CD4-positive, CD25-positive, alpha-beta regulatory T cell (primary cell): Measurements from ENCODE around the gene ICAM1. TPM values are rescaled to one million over a fixed set of nuclear protein-coding genes. Genes with fewer than 3 reads are reported as not detected.
"Not testable (repeated sequence)": the region's sequence is repeated elsewhere in the genome, so short reads cannot be mapped to it uniquely, and the experiment has no call there.

Source experiments
- ATAC-seq, 2 donors: fragments of 150-1000 bp; cut with Tn5 transposase; one replicate each; pipeline ENCODE4 v1.10.0; 2021; ENCODE audit warnings: low read depth in 2 of 2, moderate number of reproducible peaks in 2 of 2, moderate library complexity in 1 of 2
- DNase-seq, 3 donors: peaks; one replicate each; pipeline versions ENCODE4 v3.0.0 to v3.0.0-alpha.2; 2012 to 2022; ENCODE audit warnings: mixed read lengths in 1 of 3
- H3K27ac ChIP-seq: one replicate; pipeline ENCODE4 v1.7.0; 2013; ENCODE audit warnings: mild to moderate bottlenecking, low read length; ENCODE audit not compliant: insufficient read depth, poor library complexity, severe bottlenecking
- H3K27me3 ChIP-seq: one replicate; pipeline ENCODE4 v1.7.0; 2013; ENCODE audit warnings: low read length; ENCODE audit not compliant: control insufficient read depth, insufficient read depth
- H3K36me3 ChIP-seq: one replicate; pipeline ENCODE4 v1.7.0; 2013; ENCODE audit warnings: mild to moderate bottlenecking, low read length, moderate library complexity; ENCODE audit not compliant: control insufficient read depth, insufficient read depth
- H3K4me1 ChIP-seq: 2 replicates; pipeline ENCODE4 v1.7.0; 2013; ENCODE audit warnings: mild to moderate bottlenecking, low read length; ENCODE audit not compliant: insufficient read depth, control insufficient read depth, poor library complexity, severe bottlenecking
- H3K4me3 ChIP-seq: one replicate; pipeline ENCODE4 v1.7.0; 2013; ENCODE audit warnings: low read depth, mild to moderate bottlenecking, low read length, moderate library complexity
- H3K9me3 ChIP-seq, 2 experiments: 1 replicate in 1 of 2; 2 replicates in 1 of 2; pipeline ENCODE4 v1.7.0; 2013; ENCODE audit warnings: low read length in 2 of 2, mild to moderate bottlenecking in 1 of 2, moderate library complexity in 1 of 2; ENCODE audit not compliant: control insufficient read depth in 2 of 2
- H3K27ac Mint-ChIP-seq, 3 donors: one replicate each; pipeline ENCODE4 v1.8.0; 2020 to 2022; ENCODE audit warnings: mild to moderate bottlenecking in 3 of 3, mixed read lengths in 3 of 3, moderate library complexity in 2 of 3
- H3K27me3 Mint-ChIP-seq: one replicate; pipeline ENCODE4 v1.8.0; 2022; ENCODE audit warnings: mild to moderate bottlenecking, mixed read lengths
- H3K36me3 Mint-ChIP-seq: one replicate; pipeline ENCODE4 v1.8.0; 2020; ENCODE audit warnings: mixed read lengths
- H3K4me1 Mint-ChIP-seq, 4 donors: one replicate each; pipeline ENCODE4 v1.8.0; 2020 to 2022; ENCODE audit warnings: mixed read lengths in 4 of 4, mild to moderate bottlenecking in 1 of 4
- H3K4me3 Mint-ChIP-seq, 4 donors: one replicate each; pipeline ENCODE4 v1.8.0; 2020 to 2022; ENCODE audit warnings: mild to moderate bottlenecking in 4 of 4, mixed read lengths in 4 of 4, moderate library complexity in 3 of 4
- H3K9me3 Mint-ChIP-seq, 7 donors: one replicate each; pipeline ENCODE4 v1.8.0; 2020 to 2022; ENCODE audit warnings: mixed read lengths in 7 of 7, mild to moderate bottlenecking in 3 of 7, moderate library complexity in 2 of 7
- polyA plus RNA-seq, 4 donors: library from polyadenylated mRNA; unstranded; fragments of 300-500 nt; fragmentation: Illumina TruSeq; gene quantifications; one replicate each; pipeline ENCODE4 v1.2.3, GENCODE V29; 2021
- total RNA-seq: library from RNA; stranded (reverse); gene quantifications from one replicate; pipeline ENCODE4 v1.2.3, GENCODE V29; 2022

Gene ICAM1
- total and polyA plus RNA-seq, 5 donors from 2014 or later = 4.8 to 13.7 (median 7.8) TPM

DNA sequence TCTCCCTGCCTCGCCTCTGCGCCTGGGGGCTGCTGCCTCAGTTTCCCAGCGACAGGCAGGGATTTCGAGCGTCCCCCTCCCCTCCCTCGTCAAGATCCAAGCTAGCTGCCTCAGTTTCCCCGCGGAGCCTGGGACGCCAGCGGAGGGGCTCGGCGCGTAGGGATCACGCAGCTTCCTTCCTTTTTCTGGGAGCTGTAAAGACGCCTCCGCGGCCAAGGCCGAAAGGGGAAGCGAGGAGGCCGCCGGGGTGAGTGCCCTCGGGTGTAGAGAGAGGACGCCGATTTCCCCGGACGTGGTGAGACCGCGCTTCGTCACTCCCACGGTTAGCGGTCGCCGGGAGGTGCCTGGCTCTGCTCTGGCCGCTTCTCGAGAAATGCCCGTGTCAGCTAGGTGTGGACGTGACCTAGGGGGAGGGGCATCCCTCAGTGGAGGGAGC is 722 bp upstream of the ICAM1 start:
- peak; percentile 49 to 77 (median 62) for DNase-seq
- Histone ChIP-seq H3K27ac (peak overlapping the region; percentile 92), H3K27me3 (no peaks in the 10 kb centered on the region), H3K36me3 (peaks cover 2% of the 10 kb centered on the region), H3K9me3 (no peaks in the 10 kb centered on the region), H3K4me3 (peak overlapping the region; percentile 72), H3K4me1 (peaks cover 29% of the 10 kb centered on the region)
- Mint-ChIP-seq H3K4me1 (peaks cover 7 to 47% (median 24%) of the 10 kb centered on the region in 4 donors), H3K27me3 (peaks cover 6% of the 10 kb centered on the region), H3K4me3 (peak overlapping the region; percentile 88 to 96 (median 92)), H3K36me3 (peaks cover 4% of the 10 kb centered on the region), H3K9me3 (no peaks in the 10 kb centered on the region), H3K27ac (peak overlapping the region; percentile 82 to 92 (median 90))
- ATAC-seq = peak; percentile 41 to 54

DNA sequence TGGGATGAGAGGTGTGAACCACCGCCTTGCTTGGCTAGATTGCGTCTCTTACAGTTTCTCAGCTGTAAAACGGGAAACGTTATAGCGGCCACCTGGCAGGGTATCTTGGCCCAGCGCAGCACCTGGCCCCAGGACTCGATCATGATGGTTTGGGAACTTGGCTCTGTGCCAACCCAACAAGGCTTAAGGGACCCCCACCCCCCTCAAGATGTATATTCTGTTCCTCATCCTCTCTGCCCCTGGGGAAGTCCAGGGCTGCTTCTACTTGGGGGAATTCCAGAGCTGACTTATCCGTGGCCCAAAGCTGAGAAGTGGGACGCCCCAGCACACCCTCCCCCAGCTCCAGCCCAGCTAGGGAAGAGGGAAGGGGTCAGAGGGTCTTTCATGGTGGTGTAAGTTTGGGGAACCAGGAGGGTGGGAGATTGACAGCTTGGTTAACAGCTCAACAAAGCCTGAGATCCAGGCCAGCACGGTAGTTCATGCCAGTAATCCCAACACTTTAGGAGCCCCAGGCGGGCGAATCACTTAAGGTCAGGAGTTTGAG is 695 bp downstream of the ICAM1 start:
- peaks cover 2% of the 10 kb centered on the region for H3K36me3 ChIP-seq
- H3K9me3 ChIP-seq = no peaks in the 10 kb centered on the region
- H3K4me1 Mint-ChIP-seq = peaks cover 7 to 47% (median 24%) of the 10 kb centered on the region in 4 donors
- DNase-seq (peak in 2 of 3 donors; percentile 29 to 36), ATAC-seq (peak in 1 of 2 donors; percentile 3)
- no peaks in the 10 kb centered on the region for H3K9me3 Mint-ChIP-seq
- peaks cover 6% of the 10 kb centered on the region for H3K27me3 Mint-ChIP-seq
- H3K4me3 Mint-ChIP-seq = peak overlapping the region; percentile 88 to 96 (median 92)
- H3K4me3 ChIP-seq = peak overlapping the region; percentile 57
- H3K4me1 ChIP-seq = peaks cover 29% of the 10 kb centered on the region
- H3K36me3 Mint-ChIP-seq = peaks cover 4% of the 10 kb centered on the region
- H3K27ac Mint-ChIP-seq = peak overlapping the region; percentile 82 to 92 (median 90)
- H3K27me3 ChIP-seq = no peaks in the 10 kb centered on the region
- peak overlapping the region; percentile 92 for H3K27ac ChIP-seq

DNA sequence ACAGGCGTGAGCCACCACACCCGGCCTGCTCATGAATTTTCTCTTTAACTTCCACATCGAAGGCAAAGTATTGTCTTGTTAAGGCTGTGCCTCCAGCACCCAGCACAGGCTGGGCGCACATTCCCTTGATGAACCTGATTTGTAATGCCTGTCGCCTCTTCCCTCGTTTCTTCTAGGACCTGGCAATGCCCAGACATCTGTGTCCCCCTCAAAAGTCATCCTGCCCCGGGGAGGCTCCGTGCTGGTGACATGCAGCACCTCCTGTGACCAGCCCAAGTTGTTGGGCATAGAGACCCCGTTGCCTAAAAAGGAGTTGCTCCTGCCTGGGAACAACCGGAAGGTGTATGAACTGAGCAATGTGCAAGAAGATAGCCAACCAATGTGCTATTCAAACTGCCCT is 3.7 kb downstream of the ICAM1 start:
- no peak overlapping the region for H3K27ac ChIP-seq
- H3K4me1 Mint-ChIP-seq = peaks cover 10 to 48% (median 25%) of the 10 kb centered on the region in 4 donors
- H3K4me1 ChIP-seq = peaks cover 28% of the 10 kb centered on the region
- peaks cover 13% of the 10 kb centered on the region for H3K36me3 ChIP-seq
- H3K9me3 Mint-ChIP-seq = no peaks in the 10 kb centered on the region
- peaks cover 9% of the 10 kb centered on the region for H3K36me3 Mint-ChIP-seq
- H3K4me3 ChIP-seq = no peak overlapping the region
- H3K9me3 ChIP-seq = no peaks in the 10 kb centered on the region
- no peak for DNase-seq
- peaks cover under 1% of the 10 kb centered on the region for H3K27me3 Mint-ChIP-seq
- H3K27ac Mint-ChIP-seq = peak overlapping the region in 1 of 3 donors; percentile 12
- peak overlapping the region in 3 of 4 donors; percentile 12 to 59 (median 48) for H3K4me3 Mint-ChIP-seq
- H3K27me3 ChIP-seq = no peaks in the 10 kb centered on the region
- no peak for ATAC-seq

DNA sequence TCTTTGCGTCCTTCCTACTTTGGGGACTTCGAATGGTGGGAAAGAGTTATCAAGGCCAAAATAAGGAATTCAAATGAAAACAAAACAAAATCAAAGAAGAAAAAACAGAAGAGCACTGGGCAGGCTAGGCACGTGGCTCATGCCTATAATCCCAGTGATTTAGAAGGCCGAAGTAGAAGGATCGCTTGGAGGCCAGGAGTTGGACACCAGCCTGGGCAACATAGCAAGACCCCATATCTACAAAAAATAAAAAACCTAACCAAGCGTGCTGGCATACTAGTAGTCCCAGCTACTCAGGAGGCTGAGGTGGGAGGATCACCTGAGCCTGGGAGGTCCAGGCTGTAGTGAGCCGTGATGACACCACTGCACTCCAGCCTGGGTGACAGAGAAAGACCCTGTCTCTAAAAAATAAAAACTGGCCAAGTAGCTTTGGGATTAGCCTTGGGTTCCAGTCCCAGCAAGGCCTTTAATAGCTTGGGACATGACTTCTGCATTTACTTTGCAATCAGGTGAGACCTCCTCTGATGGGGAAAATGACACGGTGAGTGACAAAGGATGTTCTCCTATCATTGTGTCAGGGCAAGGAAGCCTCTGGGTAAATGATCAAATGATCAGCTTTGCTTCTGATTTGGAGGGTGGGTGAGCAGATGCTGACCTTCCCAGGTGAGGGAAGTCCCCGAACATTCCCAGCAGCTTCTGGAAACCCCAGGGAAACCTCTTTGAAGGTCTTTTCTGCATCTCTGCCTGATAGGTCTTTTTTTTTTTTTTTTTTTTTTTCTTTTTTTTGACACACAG is 7.1 kb downstream of the ICAM1 start:
- Histone ChIP-seq H3K9me3 (no peaks in the 10 kb centered on the region), H3K27me3 (no peaks in the 10 kb centered on the region), H3K36me3 (peaks cover 21% of the 10 kb centered on the region), H3K4me3 (no peak overlapping the region), H3K27ac (no peak overlapping the region), H3K4me1 (no peaks in the 10 kb centered on the region)
- no peaks in the 10 kb centered on the region for H3K9me3 Mint-ChIP-seq
- peaks cover 9 to 25% (median 15%) of the 10 kb centered on the region in 4 donors for H3K4me1 Mint-ChIP-seq
- H3K27me3 Mint-ChIP-seq = peaks cover 4% of the 10 kb centered on the region
- H3K4me3 Mint-ChIP-seq = no peak overlapping the region
- ATAC-seq (no peak), DNase-seq (no peak)
- H3K36me3 Mint-ChIP-seq = peaks cover 13% of the 10 kb centered on the region
- no peak overlapping the region for H3K27ac Mint-ChIP-seq

DNA sequence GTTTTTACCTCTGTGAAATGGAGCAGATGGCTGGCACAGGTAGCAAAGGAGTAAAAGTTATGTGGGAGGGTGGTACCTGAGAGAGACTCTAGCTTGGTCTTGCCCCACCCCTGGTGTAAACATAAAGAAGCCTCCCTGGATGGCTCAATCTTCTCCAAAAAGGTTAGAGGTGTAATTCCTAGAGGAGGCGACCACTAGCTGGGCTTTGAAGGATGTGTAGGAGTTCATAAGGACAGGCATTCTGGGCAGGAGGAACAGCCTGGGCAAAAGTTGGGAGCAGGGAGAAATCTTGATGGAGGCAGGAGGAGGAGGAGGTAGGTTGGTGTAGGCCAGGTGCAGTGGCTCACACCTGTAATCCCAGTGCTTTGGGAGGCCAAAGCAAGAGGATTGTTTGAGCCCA is 8.0 kb downstream of the ICAM1 start:
- Histone ChIP-seq H3K4me1 (no peaks in the 10 kb centered on the region), H3K27ac (no peak overlapping the region), H3K9me3 (no peaks in the 10 kb centered on the region), H3K27me3 (no peaks in the 10 kb centered on the region), H3K4me3 (no peak overlapping the region), H3K36me3 (peaks cover 28% of the 10 kb centered on the region)
- peaks cover 9 to 21% (median 14%) of the 10 kb centered on the region in 4 donors for H3K4me1 Mint-ChIP-seq
- H3K36me3 Mint-ChIP-seq = peaks cover 17% of the 10 kb centered on the region
- no peak overlapping the region for H3K4me3 Mint-ChIP-seq
- no peak for DNase-seq
- H3K9me3 Mint-ChIP-seq = no peaks in the 10 kb centered on the region
- H3K27me3 Mint-ChIP-seq = peaks cover 4% of the 10 kb centered on the region
- H3K27ac Mint-ChIP-seq = peak overlapping the region in 1 of 3 donors; percentile 80
- ATAC-seq = no peak

DNA sequence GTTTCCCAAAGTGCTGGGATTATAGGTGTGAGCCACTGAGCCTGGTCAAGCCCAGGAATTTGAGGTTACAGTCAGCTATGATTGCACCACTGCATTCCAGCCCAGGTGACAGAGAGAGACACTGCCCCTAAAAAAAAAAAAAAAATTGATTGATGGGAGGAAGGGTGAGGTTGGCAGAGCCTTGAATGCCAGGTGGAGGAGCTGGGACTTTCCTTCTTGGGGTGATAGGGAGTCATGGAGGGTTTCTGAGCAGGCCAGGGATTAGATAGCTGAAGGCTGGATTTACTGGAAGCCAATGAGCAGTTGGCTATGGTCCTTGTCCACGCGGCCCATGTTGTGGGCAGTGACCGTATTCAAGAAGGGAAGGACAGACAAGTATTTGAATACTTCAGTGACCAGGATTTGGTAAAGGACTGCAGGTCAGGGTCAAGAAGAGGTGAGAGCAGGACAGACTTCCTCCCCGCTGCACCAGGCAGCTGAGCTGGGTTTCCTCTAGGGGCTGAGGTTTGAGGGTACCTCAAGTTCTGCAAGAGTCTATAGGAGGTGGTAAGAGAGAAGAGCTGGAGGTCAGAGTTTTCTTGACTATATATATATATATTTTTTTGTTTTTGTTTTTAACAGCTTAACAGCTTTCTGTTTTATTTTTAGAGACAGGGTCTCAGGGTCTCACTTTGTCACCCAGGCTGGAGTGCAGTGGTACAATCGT is 9.0 kb downstream of the ICAM1 start:
- ATAC-seq = no peak
- no peak for DNase-seq
- no peak overlapping the region for H3K27ac ChIP-seq
- peaks cover 38% of the 10 kb centered on the region for H3K36me3 ChIP-seq
- H3K4me3 Mint-ChIP-seq = peak overlapping the region in 1 of 4 donors; percentile 57
- H3K36me3 Mint-ChIP-seq = peaks cover 16% of the 10 kb centered on the region
- H3K27me3 Mint-ChIP-seq = peaks cover 4% of the 10 kb centered on the region
- no peak overlapping the region for H3K4me3 ChIP-seq
- no peaks in the 10 kb centered on the region for H3K27me3 ChIP-seq
- no peaks in the 10 kb centered on the region for H3K9me3 ChIP-seq
- peak overlapping the region in 2 of 3 donors; percentile 4 to 89 for H3K27ac Mint-ChIP-seq
- H3K9me3 Mint-ChIP-seq = no peaks in the 10 kb centered on the region
- H3K4me1 Mint-ChIP-seq = peaks cover 6 to 14% (median 8%) of the 10 kb centered on the region in 4 donors
- H3K4me1 ChIP-seq = no peaks in the 10 kb centered on the region

DNA sequence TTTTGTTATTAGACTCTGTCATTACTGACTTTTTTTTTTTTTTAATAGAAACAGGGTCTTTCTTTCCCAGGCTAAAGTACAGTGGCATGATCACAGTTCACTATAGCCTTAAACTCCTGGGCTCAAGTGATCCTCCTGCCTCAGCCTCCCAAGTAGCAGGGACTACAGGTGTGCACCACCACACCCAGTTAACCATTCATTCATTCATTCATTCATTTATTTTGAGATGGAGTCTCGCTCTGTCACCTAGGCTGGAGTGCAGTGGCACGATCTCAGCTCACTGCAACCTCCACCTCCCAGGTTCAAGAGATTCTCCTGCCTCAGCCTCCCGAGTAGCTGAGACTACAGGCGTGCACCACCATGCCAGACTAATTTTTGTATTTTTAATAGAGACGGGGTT is 11.1 kb downstream of the ICAM1 start:
- H3K27ac Mint-ChIP-seq, H3K4me1 ChIP-seq, DNase-seq, H3K9me3 ChIP-seq, H3K9me3 Mint-ChIP-seq, H3K27ac ChIP-seq, H3K4me3 ChIP-seq, H3K4me3 Mint-ChIP-seq, ATAC-seq, H3K27me3 ChIP-seq: not testable (repeated sequence)
- Mint-ChIP-seq H3K4me1 (peaks cover 6 to 26% (median 13%) of the 10 kb centered on the region in 4 donors), H3K36me3 (peaks cover 29% of the 10 kb centered on the region), H3K27me3 (peaks cover 11% of the 10 kb centered on the region)
- H3K36me3 ChIP-seq = peaks cover 39% of the 10 kb centered on the region
